ENCODE measurements around the gene ABCD1. TPM values are rescaled to one million over a fixed set of nuclear protein-coding genes. Genes with fewer than 3 reads are reported as not detected.
"Not testable (repeated sequence)": the region's sequence is repeated elsewhere in the genome, so short reads cannot be mapped to it uniquely, and the experiment has no call there.

Gene ABCD1
- total and polyA plus RNA-seq, 8 donors = 5.8 to 13.2 (median 9.8) TPM

GRCh38 chrX:153696100-153696499 lies 28.6 kb upstream of the ABCD1 start:
- no peak for TF ChIP-seq CTCF (IDR thresholded peaks at IDR 0.05)
- no peak for ATAC-seq
- FAIRE-seq = no peak

GRCh38 chrX:153696538-153696937 lies 28.1 kb upstream of the ABCD1 start:
- not testable (repeated sequence) for H3K4me3 ChIP-seq, ATAC-seq
- DNase-seq = peak in 1 of 6 donors; percentile 64

More at GRCh38 chrX:153696100-153696499, 28.6 kb upstream of the ABCD1 start:
- no peak overlapping the region for H3K27ac ChIP-seq
- DNase-seq = no peak
- intact Hi-C loops (cut with DNase I) = no loop called here
- WGBS, 2 donors = 77 to 87% methylated on average over 15 of the region's 15 CpGs
- H3K36me3 ChIP-seq = no peaks in the 10 kb centered on the region
- no peaks in the 10 kb centered on the region for H3K4me1 ChIP-seq
- no peak overlapping the region for H3K4me3 ChIP-seq
- H3K9me3 ChIP-seq = no peaks in the 10 kb centered on the region
- H3K27me3 ChIP-seq = no peaks in the 10 kb centered on the region

GRCh38 chrX:153696986-153697722 lies 27.5 kb upstream of the ABCD1 start:
- WGBS, 2 donors = 81 to 92% methylated on average over 16 of the region's 16 CpGs
- H3K36me3 ChIP-seq; intact Hi-C loops (cut with DNase I); H3K4me1 ChIP-seq; DNase-seq; FAIRE-seq; H3K4me3 ChIP-seq; H3K27me3 ChIP-seq; ATAC-seq; H3K9me3 ChIP-seq; H3K27ac ChIP-seq: not testable (repeated sequence)

More at GRCh38 chrX:153696538-153696937, 28.1 kb upstream of the ABCD1 start:
- 75 to 85% methylated on average over 10 of the region's 10 CpGs for WGBS, 2 donors
- H3K27ac ChIP-seq; intact Hi-C loops (cut with DNase I); FAIRE-seq; H3K36me3 ChIP-seq; H3K4me1 ChIP-seq; H3K27me3 ChIP-seq; H3K9me3 ChIP-seq: not testable (repeated sequence)

- intact Hi-C loops (cut with DNase I) = no loop called here
- WGBS, 2 donors = 78 to 89% methylated on average over 14 to 15 of the region's 16 CpGs
Measured at GRCh38 chrX:153697924-153698865, 26.5 kb upstream of the ABCD1 start.

GRCh38 chrX:153699210-153699783 lies 25.4 kb upstream of the ABCD1 start:
- DNase-seq; H3K9me3 ChIP-seq; H3K27me3 ChIP-seq; intact Hi-C loops (cut with DNase I); H3K4me3 ChIP-seq; FAIRE-seq; H3K4me1 ChIP-seq; H3K36me3 ChIP-seq; H3K27ac ChIP-seq: not testable (repeated sequence)
- WGBS, 2 donors = 80 to 87% methylated on average over 14 to 16 of the region's 16 CpGs
- ATAC-seq = peak in 2 of 4 donors; percentile 11 to 13

More at GRCh38 chrX:153697924-153698865, 26.5 kb upstream of the ABCD1 start:
- Histone ChIP-seq H3K36me3 (no peaks in the 10 kb centered on the region), H3K4me3 (no peak overlapping the region), H3K4me1 (no peaks in the 10 kb centered on the region), H3K27ac (no peak overlapping the region), H3K9me3 (no peaks in the 10 kb centered on the region), H3K27me3 (no peaks in the 10 kb centered on the region)
- FAIRE-seq (no peak), DNase-seq (no peak), ATAC-seq (no peak)
- no peak for TF ChIP-seq CTCF (IDR thresholded peaks at IDR 0.05)

GRCh38 chrX:153699784-153700371 lies 24.8 kb upstream of the ABCD1 start:
- WGBS, 2 donors = 48 to 60% methylated on average over 11 to 18 of the region's 18 CpGs
- H3K4me3 ChIP-seq; H3K27ac ChIP-seq; H3K9me3 ChIP-seq; FAIRE-seq; H3K27me3 ChIP-seq; intact Hi-C loops (cut with DNase I); H3K36me3 ChIP-seq; H3K4me1 ChIP-seq: not testable (repeated sequence)
- ATAC-seq (peak in 3 of 4 donors; percentile 24 to 46 (median 29)), DNase-seq (peak in 3 of 6 donors; percentile 15 to 74 (median 58))

All from pancreas (tissue), 10 donors.